GM12892 (cell line): Measurements from ENCODE around the gene RRP1.

ENCODE experiments used
- POLR2A ChIP-seq: IDR thresholded peaks from 2 replicates; pipeline ENCODE4 v1.6.1; 2011; ENCODE audit warnings: low read depth, low read length, control low read depth
- TAF1 ChIP-seq: IDR thresholded peaks from 2 replicates; pipeline ENCODE4 v1.6.1; 2011; ENCODE audit warnings: low read depth, mild to moderate bottlenecking, control low read depth, low read length, borderline replicate concordance

- no peak for TF ChIP-seq POLR2A
- TF ChIP-seq TAF1, result no peak
These were observed 28.9 kb upstream of the RRP1 start for GRCh38 chr21:43760391-43760958.
